Stimulated activated CD4-positive, alpha-beta T cell treated with anti-CD3 and anti-CD28 coated beads, Interleukin-12 subunit alpha, Interleukin-12 subunit beta, amount 100 ng/mL, for 48 hours (primary cell): ENCODE results near the gene RGS7.
"Not testable (repeated sequence)": the region's sequence is repeated elsewhere in the genome, so short reads cannot be mapped to it uniquely, and the experiment has no call there.

Experiments
- DNase-seq, 3 donors: peaks; one replicate each; pipeline ENCODE4 v3.0.0-alpha.2; 2020; ENCODE audit warnings: low read depth in 2 of 3, low spot score in 1 of 3

The RGS7 gene

GRCh38 chr1:241332037-241332409 lies 25.0 kb downstream of the RGS7 start:
- no peak for DNase-seq

GRCh38 chr1:241331328-241332036 lies 25.5 kb downstream of the RGS7 start:
- DNase-seq = no peak

GRCh38 chr1:241330619-241331327 lies 26.2 kb downstream of the RGS7 start:
- no peak for DNase-seq

- DNase-seq = no peak
Observed at GRCh38 chr1:241325456-241325855, 31.5 kb downstream of the RGS7 start.

- DNase-seq = no peak
Observed at GRCh38 chr1:241323514-241324195, 33.4 kb downstream of the RGS7 start.

- DNase-seq = no peak
Observed at GRCh38 chr1:241317676-241318075, 39.3 kb downstream of the RGS7 start.

- no peak for DNase-seq
Observed at GRCh38 chr1:241316372-241316771, 40.6 kb downstream of the RGS7 start.

GRCh38 chr1:241311056-241311746 lies 45.8 kb downstream of the RGS7 start:
- DNase-seq = no peak

- no peak for DNase-seq
Observed at GRCh38 chr1:241310451-241310850, 46.6 kb downstream of the RGS7 start.

- DNase-seq = no peak
Observed at GRCh38 chr1:241309651-241310050, 47.4 kb downstream of the RGS7 start.

- no peak for DNase-seq
Observed at GRCh38 chr1:241308471-241308870, 48.5 kb downstream of the RGS7 start.

GRCh38 chr1:241308011-241308410 lies 49.0 kb downstream of the RGS7 start:
- no peak for DNase-seq

- no peak for DNase-seq
Observed at GRCh38 chr1:241306125-241306790, 50.7 kb downstream of the RGS7 start.

GRCh38 chr1:241302024-241302423 lies 55.0 kb downstream of the RGS7 start:
- not testable (repeated sequence) for DNase-seq

GRCh38 chr1:241299347-241299746 lies 57.7 kb downstream of the RGS7 start:
- DNase-seq = no peak

- DNase-seq = no peak
Observed at GRCh38 chr1:241292973-241293372, 64.0 kb downstream of the RGS7 start.

- DNase-seq = not testable (repeated sequence)
Observed at GRCh38 chr1:241291548-241291947, 65.5 kb downstream of the RGS7 start.

GRCh38 chr1:241286486-241286885 lies 70.5 kb downstream of the RGS7 start:
- no peak for DNase-seq

GRCh38 chr1:241276391-241276790 lies 80.6 kb downstream of the RGS7 start:
- no peak for DNase-seq

- DNase-seq = no peak
Observed at GRCh38 chr1:241275981-241276380, 81.0 kb downstream of the RGS7 start.

GRCh38 chr1:241275226-241275625 lies 81.8 kb downstream of the RGS7 start:
- DNase-seq = no peak
